HepG2 (cell line): Measurements from ENCODE around the gene EGFR. TPM values are rescaled to one million over a fixed set of nuclear protein-coding genes. Genes with fewer than 3 reads are reported as not detected.
A peak's percentile ranks its signal among the peaks of the same experiment; 100 is the strongest.

Source experiments
- CEBPB ChIP-seq: IDR thresholded peaks from 2 replicates; pipeline ENCODE4 v1.6.1; 2011; ENCODE audit warnings: low read depth, low read length, improper control_type of control experiment, borderline replicate concordance
- ELF3 ChIP-seq: IDR thresholded peaks from 2 replicates; pipeline ENCODE4 v1.6.1; 2016; ENCODE audit warnings: missing genetic modification reagents, missing compliant biosample characterization
- FOXP1 ChIP-seq, 2 experiments: fragments of 450-650 bp in 1 of 2; IDR thresholded peaks; 2 replicates each; pipeline ENCODE4 v1.6.1; 2017 to 2018; ENCODE audit warnings: antibody characterized with exemption in 1 of 2
- GATAD2A ChIP-seq: IDR thresholded peaks from 2 replicates; pipeline ENCODE4 v1.6.1; 2016
- KLF15 ChIP-seq: sonication (generic); formaldehyde crosslinking; IDR thresholded peaks from 2 replicates; pipeline ENCODE4 v1.8.1; 2023; ENCODE audit warnings: borderline replicate concordance, mild to moderate bottlenecking, inconsistent platforms, missing genetic modification reagents, mixed read lengths
- NR3C1 ChIP-seq: sonication (generic); formaldehyde crosslinking; IDR thresholded peaks from 2 replicates; pipeline ENCODE4 v1.4.0; 2020; ENCODE audit warnings: missing genetic modification reagents
- PAX8 ChIP-seq: sonication (generic); formaldehyde crosslinking; IDR thresholded peaks from 2 replicates; pipeline ENCODE4 v1.8.0; 2022; ENCODE audit warnings: mild to moderate bottlenecking, missing genetic modification reagents, borderline replicate concordance
- POLR2G ChIP-seq: fragments of 200-400 bp; formaldehyde crosslinking; IDR thresholded peaks from 2 replicates; pipeline ENCODE4 v1.6.1; 2018; ENCODE audit warnings: mild to moderate bottlenecking, low read depth, low read length, moderate library complexity
- SP5 ChIP-seq: IDR thresholded peaks from 2 replicates; pipeline ENCODE4 v1.6.1; 2016; ENCODE audit warnings: low read depth, borderline replicate concordance
- ZC3H13 ChIP-seq: sonication (generic); formaldehyde crosslinking; IDR thresholded peaks from 2 replicates; pipeline ENCODE4 v1.8.1; 2023; ENCODE audit warnings: mild to moderate bottlenecking, missing genetic modification reagents, moderate library complexity
- ZKSCAN5 ChIP-seq: sonication (generic); formaldehyde crosslinking; IDR thresholded peaks from 2 replicates; pipeline ENCODE4 v1.5.1; 2020; ENCODE audit warnings: mild to moderate bottlenecking, missing genetic modification reagents
- ZNF777 ChIP-seq: sonication (generic); formaldehyde crosslinking; IDR thresholded peaks from 2 replicates; pipeline ENCODE4 v1.4.0; 2020; ENCODE audit warnings: missing genetic modification reagents
- ZSCAN9 ChIP-seq: IDR thresholded peaks from 2 replicates; pipeline ENCODE4 v1.6.1; 2016; ENCODE audit warnings: borderline replicate concordance
- polyA plus RNA-seq, 8 experiments: library from polyadenylated mRNA; depleted of rRNA in 3 of 8; stranded (reverse) in 7 of 8; unstranded in 1 of 8; fragments of >200 nt; fragmentation: Illumina TruSeq in 4 of 8; extraction: Trizol in 4 of 8; gene quantifications; 2 replicates each; pipeline versions ENCODE4 v1.2.1 to v1.2.3, GENCODE V29; 2011 to 2016; ENCODE audit warnings: low read depth in 4 of 8, missing spikeins in 1 of 8, mixed read lengths in 1 of 8; ENCODE audit not compliant: insufficient read depth in 1 of 8
- total RNA-seq, 5 experiments: library from RNA; depleted of rRNA; stranded (reverse); fragments of >200 nt; fragmentation: Illumina TruSeq; extraction: Trizol; gene quantifications; 2 replicates each; pipeline ENCODE4 v1.2.3, GENCODE V29; 2016; ENCODE audit warnings: low read depth in 1 of 5
- TF ChIP-seq, protein P1 (sequence below): sonication (generic); formaldehyde crosslinking; IDR thresholded peaks from 2 replicates; pipeline ENCODE4 v1.4.0; 2020; ENCODE audit warnings: missing genetic modification reagents, borderline replicate concordance
- TF ChIP-seq, protein P2 (sequence below): sonication (generic); formaldehyde crosslinking; IDR thresholded peaks from 2 replicates; pipeline ENCODE4 v1.4.0; 2020; ENCODE audit warnings: missing genetic modification reagents, borderline replicate concordance
- TF ChIP-seq, protein P3 (sequence below): sonication (generic); formaldehyde crosslinking; IDR thresholded peaks from 2 replicates; pipeline ENCODE4 v1.9.0; 2021; ENCODE audit warnings: missing genetic modification reagents, mild to moderate bottlenecking, borderline replicate concordance
- TF ChIP-seq, protein P4 (sequence below): sonication (generic); formaldehyde crosslinking; IDR thresholded peaks from 2 replicates; pipeline ENCODE4 v1.4.0; 2020; ENCODE audit warnings: missing genetic modification reagents

The EGFR gene
- total and polyA plus RNA-seq, 2 of the 13 experiments (the other 11 are each of a cell fraction or from before 2014, with no cell fraction given) = 7.0 to 10.0 TPM

DNA sequence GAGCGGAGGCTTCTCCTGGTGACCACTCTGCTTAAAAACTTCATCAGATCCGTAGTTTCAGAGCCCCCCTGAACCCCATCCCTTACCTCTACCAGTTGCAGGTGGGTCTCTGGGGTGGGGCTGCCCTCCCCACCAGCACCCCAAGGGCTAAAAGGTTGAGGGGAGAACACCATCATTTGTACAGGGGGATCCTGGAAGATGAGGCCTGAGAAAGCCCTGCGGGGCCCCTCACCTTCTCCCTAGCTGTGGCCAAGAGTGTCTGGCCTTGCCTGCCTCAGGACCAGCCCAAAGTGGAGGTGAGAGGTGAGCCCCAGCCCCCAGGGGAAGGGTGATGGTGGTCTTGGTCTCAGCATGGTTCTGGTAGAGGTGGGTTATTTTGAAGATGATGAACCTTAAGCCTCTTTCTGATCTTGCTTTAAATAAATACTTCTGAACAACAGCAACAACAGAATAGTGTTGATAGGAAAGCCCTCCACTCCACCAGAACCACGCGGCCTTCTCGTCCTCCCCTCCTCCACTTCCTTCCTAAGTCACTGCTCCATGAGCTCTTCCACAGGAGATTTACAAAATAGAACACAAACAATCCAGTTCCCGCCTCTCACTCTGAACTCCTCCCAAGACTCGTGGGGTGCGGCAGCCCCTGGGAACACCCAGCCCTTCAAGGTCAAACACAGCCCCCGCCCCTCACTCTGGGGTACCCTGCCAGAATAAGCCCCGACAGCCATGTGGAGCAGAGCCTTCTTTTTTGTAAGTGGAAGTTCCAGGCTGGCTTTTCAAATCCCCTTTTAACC is 169.1 kb downstream of the EGFR start (continued):
- TF ChIP-seq, protein P1, sequence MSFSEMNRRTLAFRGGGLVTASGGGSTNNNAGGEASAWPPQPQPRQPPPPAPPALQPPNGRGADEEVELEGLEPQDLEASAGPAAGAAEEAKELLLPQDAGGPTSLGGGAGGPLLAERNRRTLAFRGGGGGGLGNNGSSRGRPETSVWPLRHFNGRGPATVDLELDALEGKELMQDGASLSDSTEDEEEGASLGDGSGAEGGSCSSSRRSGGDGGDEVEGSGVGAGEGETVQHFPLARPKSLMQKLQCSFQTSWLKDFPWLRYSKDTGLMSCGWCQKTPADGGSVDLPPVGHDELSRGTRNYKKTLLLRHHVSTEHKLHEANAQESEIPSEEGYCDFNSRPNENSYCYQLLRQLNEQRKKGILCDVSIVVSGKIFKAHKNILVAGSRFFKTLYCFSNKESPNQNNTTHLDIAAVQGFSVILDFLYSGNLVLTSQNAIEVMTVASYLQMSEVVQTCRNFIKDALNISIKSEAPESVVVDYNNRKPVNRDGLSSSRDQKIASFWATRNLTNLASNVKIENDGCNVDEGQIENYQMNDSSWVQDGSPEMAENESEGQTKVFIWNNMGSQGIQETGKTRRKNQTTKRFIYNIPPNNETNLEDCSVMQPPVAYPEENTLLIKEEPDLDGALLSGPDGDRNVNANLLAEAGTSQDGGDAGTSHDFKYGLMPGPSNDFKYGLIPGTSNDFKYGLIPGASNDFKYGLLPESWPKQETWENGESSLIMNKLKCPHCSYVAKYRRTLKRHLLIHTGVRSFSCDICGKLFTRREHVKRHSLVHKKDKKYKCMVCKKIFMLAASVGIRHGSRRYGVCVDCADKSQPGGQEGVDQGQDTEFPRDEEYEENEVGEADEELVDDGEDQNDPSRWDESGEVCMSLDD (CRISPR knock-in tag) = peak; percentile 86
- TF ChIP-seq NR3C1 (no peak), ELF3 (CRISPR knock-in tag) (peak; percentile 16; the same call in 1 of the 2 replicates), PAX8 (0 out of 2 replicates have a peak, but pooled peaks have one; percentile 8), GATAD2A (CRISPR knock-in tag) (peak; percentile 5; the same call in 1 of the 2 replicates), ZKSCAN5 (CRISPR knock-in tag) (0 out of 2 replicates have a peak, but pooled peaks have one; percentile 56), FOXP1 (IDR thresholded peaks at IDR 0.05) (no peak), FOXP1 (CRISPR knock-in tag; IDR thresholded peaks at IDR 0.05) (peak; percentile 28; the same call in 1 of the 2 replicates), SP5 (peak; percentile 16; the same call in 1 of the 2 replicates), POLR2G (no peak), KLF15 (0 out of 2 replicates have a peak, but pooled peaks have one; percentile 41), ZC3H13 (peak; percentile 71; the same call in 1 of the 2 replicates), ZSCAN9 (CRISPR knock-in tag) (no peak), ZNF777 (peak; percentile 39; the same call in 1 of the 2 replicates), CEBPB (no peak)
- TF ChIP-seq, protein P2, sequence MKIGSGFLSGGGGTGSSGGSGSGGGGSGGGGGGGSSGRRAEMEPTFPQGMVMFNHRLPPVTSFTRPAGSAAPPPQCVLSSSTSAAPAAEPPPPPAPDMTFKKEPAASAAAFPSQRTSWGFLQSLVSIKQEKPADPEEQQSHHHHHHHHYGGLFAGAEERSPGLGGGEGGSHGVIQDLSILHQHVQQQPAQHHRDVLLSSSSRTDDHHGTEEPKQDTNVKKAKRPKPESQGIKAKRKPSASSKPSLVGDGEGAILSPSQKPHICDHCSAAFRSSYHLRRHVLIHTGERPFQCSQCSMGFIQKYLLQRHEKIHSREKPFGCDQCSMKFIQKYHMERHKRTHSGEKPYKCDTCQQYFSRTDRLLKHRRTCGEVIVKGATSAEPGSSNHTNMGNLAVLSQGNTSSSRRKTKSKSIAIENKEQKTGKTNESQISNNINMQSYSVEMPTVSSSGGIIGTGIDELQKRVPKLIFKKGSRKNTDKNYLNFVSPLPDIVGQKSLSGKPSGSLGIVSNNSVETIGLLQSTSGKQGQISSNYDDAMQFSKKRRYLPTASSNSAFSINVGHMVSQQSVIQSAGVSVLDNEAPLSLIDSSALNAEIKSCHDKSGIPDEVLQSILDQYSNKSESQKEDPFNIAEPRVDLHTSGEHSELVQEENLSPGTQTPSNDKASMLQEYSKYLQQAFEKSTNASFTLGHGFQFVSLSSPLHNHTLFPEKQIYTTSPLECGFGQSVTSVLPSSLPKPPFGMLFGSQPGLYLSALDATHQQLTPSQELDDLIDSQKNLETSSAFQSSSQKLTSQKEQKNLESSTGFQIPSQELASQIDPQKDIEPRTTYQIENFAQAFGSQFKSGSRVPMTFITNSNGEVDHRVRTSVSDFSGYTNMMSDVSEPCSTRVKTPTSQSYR (CRISPR knock-in tag) = peak; percentile 16; the same call in 1 of the 2 replicates
- TF ChIP-seq, protein P3, sequence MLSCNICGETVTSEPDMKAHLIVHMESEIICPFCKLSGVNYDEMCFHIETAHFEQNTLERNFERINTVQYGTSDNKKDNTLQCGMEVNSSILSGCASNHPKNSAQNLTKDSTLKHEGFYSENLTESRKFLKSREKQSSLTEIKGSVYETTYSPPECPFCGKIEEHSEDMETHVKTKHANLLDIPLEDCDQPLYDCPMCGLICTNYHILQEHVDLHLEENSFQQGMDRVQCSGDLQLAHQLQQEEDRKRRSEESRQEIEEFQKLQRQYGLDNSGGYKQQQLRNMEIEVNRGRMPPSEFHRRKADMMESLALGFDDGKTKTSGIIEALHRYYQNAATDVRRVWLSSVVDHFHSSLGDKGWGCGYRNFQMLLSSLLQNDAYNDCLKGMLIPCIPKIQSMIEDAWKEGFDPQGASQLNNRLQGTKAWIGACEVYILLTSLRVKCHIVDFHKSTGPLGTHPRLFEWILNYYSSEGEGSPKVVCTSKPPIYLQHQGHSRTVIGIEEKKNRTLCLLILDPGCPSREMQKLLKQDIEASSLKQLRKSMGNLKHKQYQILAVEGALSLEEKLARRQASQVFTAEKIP (CRISPR knock-in tag) = no peak
- TF ChIP-seq, protein P4, sequence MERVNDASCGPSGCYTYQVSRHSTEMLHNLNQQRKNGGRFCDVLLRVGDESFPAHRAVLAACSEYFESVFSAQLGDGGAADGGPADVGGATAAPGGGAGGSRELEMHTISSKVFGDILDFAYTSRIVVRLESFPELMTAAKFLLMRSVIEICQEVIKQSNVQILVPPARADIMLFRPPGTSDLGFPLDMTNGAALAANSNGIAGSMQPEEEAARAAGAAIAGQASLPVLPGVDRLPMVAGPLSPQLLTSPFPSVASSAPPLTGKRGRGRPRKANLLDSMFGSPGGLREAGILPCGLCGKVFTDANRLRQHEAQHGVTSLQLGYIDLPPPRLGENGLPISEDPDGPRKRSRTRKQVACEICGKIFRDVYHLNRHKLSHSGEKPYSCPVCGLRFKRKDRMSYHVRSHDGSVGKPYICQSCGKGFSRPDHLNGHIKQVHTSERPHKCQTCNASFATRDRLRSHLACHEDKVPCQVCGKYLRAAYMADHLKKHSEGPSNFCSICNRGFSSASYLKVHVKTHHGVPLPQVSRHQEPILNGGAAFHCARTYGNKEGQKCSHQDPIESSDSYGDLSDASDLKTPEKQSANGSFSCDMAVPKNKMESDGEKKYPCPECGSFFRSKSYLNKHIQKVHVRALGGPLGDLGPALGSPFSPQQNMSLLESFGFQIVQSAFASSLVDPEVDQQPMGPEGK (CRISPR knock-in tag) = 0 out of 2 replicates have a peak, but pooled peaks have one; percentile 3
